HG02678 (cell line): ENCODE data around the gene TLE1.
A peak's percentile ranks its signal among the peaks of the same experiment; 100 is the strongest.
"Not testable (repeated sequence)": the region's sequence is repeated elsewhere in the genome, so short reads cannot be mapped to it uniquely, and the experiment has no call there.

Experiments
- ATAC-seq: cut with Tn5 transposase; IDR thresholded peaks from one replicate; pipeline ENCODE4 v1.9.1; 2021; ENCODE audit warnings: mild to moderate bottlenecking, moderate library complexity; ENCODE audit not compliant: unreplicated experiment

Gene TLE1

GRCh38 chr9:81689343-81690175, at the start of gene TLE1:
TSS of gene TLE1 (minus strand) at chr9:81689547. CDS start at chr9:81688240, 1,307 bp downstream.
- peak; percentile 78 for ATAC-seq

GRCh38 chr9:81737871-81738507, 48.6 kb upstream of the TLE1 start:
- ATAC-seq, result no peak

GRCh38 chr9:81730498-81730897, 41.2 kb upstream of the TLE1 start:
- not testable (repeated sequence) for ATAC-seq

GRCh38 chr9:81729135-81729534, 39.8 kb upstream of the TLE1 start:
- ATAC-seq, result peak; percentile 51

- ATAC-seq, result no peak
These were observed 35.0 kb upstream of the TLE1 start for GRCh38 chr9:81724242-81724889.

GRCh38 chr9:81722277-81722676, 32.9 kb upstream of the TLE1 start:
- no peak for ATAC-seq

GRCh38 chr9:81720450-81721086, 31.2 kb upstream of the TLE1 start:
- no peak for ATAC-seq

- no peak for ATAC-seq
These were observed 30.6 kb upstream of the TLE1 start for GRCh38 chr9:81719972-81720371.

GRCh38 chr9:81718244-81718643, 28.9 kb upstream of the TLE1 start:
- no peak for ATAC-seq

- no peak for ATAC-seq
These were observed 28.4 kb upstream of the TLE1 start for GRCh38 chr9:81717747-81718077.

- no peak for ATAC-seq
These were observed 27.9 kb upstream of the TLE1 start for GRCh38 chr9:81717061-81717746.

- ATAC-seq, result no peak
These were observed 27.1 kb upstream of the TLE1 start for GRCh38 chr9:81716409-81716808.

- no peak for ATAC-seq
These were observed 16.2 kb upstream of the TLE1 start for GRCh38 chr9:81705578-81705977.

GRCh38 chr9:81694541-81694940, 5.2 kb upstream of the TLE1 start:
- ATAC-seq, result no peak

- ATAC-seq, result no peak
These were observed 4.5 kb upstream of the TLE1 start for GRCh38 chr9:81693671-81694378.

- ATAC-seq, result no peak
These were observed 1.0 kb upstream of the TLE1 start for GRCh38 chr9:81690251-81690851.

- not testable (repeated sequence) for ATAC-seq
These were observed 329 bp downstream of the TLE1 start for GRCh38 chr9:81689093-81689342.

GRCh38 chr9:81688262-81689092, 870 bp downstream of the TLE1 start:
- peak; percentile 15 for ATAC-seq

- ATAC-seq, result no peak
These were observed 1.7 kb downstream of the TLE1 start for GRCh38 chr9:81687521-81688261.
